HG03460 (cell line): ENCODE results near the gene CRKL.

Experiments
- ATAC-seq: cut with Tn5 transposase; IDR thresholded peaks from one replicate; pipeline ENCODE4 v1.9.1; 2021; ENCODE audit not compliant: unreplicated experiment

The CRKL gene

DNA sequence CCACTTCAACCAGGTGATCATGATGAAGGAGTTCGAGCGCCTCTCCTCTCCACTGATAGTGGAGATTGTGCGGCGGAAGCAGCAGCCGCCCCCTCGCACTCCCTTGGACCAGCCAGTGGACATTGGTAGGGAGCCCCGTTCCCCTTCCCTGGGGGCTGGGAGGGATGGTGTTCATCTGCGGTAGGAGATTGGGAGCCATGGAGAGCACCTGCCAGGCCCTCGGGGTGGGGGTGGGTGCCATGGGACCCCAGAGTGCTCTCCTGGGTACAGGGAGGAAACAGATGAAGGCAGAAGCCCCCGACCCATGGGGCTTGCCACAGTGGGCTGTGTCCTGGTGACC is 77.7 kb downstream of the CRKL start:
- ATAC-seq: no peak

DNA sequence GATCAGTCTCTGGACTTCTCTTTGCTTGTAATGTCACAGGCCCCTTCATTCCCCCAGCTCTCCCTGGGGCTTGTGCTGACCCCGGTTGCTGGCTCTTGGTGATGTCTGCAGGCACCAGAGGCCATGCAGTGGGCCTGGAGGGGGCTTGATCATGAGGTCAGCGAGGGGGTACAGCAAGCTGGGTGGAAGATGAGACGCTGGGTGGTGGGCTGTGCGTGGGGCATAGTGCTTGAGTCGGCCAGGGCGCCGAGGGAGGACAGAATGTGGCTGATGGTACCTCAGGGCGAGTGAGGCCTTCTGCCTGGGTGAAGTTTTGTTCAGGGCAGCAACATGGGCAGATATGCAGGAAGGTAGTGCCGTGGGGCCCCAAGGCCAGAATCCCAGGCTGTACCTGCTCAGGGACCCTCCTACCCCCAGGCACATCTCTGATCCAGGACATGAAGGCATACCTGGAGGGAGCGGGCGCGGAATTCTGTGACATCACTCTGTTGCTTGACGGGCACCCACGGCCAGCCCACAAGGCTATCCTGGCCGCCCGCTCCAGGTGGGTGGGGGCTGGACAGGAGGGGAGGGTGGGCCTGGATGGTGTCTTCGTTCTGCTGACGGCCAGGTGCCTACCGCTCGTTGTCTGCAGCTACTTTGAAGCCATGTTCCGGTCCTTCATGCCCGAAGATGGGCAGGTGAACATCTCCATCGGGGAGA is 78.3 kb downstream of the CRKL start:
- ATAC-seq: no peak

DNA sequence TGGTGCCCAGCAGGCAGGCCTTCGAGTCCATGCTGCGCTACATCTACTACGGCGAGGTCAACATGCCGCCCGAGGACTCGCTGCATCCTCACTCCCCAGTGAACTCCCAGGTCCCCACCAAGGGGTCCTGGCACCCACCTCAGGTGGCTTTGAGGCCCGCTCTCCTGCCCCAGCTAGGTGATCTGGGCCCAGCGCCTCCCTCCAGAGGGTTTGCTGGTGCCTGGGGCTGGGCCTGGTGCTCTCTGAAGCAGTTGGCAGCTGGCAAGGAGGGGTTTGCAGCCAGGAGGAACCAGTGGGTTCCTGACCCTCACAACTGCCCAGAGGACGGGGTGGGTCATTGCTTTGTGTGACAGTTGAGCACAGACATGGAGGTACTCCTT is 78.8 kb downstream of the CRKL start:
- no peak for ATAC-seq

- no peak for ATAC-seq
Observed at GRCh38 chr22:20996598-20997535, 79.7 kb downstream of the CRKL start.

DNA sequence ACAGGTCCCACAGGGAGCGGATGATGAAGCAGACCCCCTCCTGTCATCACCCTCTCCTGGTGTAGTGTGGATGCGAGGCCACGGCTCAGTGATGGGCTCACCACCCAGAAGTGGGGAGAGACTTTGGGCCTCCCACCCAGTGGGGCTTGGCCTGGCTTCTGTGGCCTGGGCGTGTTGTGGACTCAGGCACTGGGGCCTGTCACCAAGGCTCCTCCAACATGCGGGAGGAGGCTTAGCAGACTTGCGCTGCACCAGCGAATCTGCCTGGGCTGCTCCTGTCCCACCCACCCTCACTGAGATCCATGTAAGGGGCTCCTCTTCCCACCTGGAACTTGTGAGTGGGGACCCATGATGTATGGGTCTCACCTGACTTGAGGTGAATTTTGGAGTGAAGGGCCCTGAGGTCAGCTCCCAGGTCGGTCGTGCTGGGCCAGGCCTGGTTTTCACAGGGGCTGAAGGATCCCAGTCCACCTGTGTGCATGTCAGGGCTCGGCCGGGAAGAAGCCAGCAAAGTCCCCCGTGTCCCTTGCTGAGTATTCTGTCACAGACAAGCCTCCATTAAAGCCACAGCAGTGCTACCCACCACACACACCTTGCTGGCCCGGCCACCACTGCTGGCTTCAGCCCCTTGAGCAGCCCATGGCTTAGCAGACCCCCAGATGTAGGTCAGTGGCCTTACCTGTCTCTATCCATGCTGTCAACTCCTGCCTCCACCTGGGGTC is 80.5 kb downstream of the CRKL start:
- no peak for ATAC-seq

- no peak for ATAC-seq
Observed at GRCh38 chr22:20998411-20999336, 81.5 kb downstream of the CRKL start.

DNA sequence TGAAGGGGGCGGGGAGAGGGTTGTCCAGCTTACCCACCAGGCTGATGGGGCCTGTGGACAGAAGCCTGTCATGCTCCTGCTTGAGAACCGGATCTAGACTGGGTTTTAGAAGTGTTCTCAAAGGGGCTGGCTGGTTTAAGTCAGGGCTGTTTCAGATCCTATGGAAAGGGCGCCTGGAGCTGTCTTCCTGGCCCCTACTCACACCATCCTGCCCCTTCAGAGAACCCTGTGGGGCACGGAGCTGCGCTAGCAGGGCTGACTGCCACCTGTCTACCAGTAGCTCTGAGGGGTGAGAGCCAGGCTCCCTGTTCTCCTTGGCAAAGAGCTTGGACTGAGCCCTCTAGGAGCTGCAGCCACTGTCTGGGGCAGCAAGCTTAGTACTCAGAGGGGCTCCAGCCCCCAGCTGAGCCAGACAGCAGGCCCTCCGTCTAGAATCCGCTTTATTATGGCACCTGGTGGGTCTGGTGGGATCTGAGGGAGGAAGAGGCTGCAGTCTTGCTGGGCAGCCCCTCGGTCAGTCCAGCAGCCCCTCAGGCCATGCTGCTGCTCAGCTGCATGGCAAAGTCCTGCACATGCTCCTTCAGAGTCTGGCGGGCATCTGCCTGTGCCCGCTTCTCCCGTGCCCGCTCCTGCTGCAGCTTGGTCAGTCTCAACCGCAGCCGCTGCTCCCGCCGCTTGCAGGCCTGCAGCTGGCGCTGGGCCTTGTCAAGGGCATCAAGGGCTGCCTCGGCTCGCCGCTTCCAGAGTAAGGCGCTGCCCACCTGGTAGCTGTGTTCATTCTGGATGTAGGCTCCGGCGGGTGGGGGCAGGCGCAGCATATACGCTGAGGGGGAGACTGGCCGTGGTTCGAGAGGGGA is 82.4 kb downstream of the CRKL start:
- ATAC-seq: no peak

DNA sequence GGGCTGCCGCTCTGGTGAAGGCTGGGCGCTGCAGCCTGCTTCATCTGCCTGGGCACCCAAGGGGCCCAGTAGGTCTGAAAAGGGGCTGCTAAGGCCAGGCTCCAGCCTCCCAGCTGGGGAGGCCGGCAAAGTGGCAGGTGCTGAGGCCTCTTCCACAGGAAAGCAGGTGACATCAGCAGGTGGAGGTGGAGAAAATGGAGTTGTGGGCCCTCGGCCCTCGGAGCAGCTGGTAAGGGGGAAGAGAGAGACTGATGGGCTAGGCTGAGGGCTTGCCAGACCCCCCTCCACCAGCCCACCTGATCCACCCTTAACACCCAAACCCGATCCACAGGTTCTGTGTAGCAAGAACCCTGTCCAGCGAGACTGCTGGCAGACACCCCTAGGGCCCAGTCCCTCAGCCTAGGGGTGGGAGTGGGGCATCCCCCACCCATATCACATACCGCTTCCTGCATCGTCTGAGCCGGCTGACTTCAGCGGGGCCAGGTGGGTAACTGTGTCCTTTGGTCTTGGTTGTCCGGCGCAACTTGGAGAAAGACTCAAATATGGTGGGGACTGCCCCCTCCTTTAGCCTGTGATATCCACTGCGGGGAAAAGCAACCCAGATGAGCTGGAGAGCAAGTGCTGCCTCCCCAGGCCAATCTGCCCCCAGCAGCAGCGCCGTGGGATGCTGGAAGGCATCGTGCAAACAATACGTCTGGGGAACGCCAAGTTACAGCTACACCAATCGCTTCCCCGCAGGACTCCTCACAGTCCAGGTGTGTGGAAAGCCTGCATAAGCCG is 83.2 kb downstream of the CRKL start:
- no peak for ATAC-seq

GRCh38 chr22:21000987-21001600 is 83.9 kb downstream of the CRKL start:
- no peak for ATAC-seq

GRCh38 chr22:21001601-21002325 is 84.6 kb downstream of the CRKL start, which contains the start of gene THAP7:
Gene THAP7, minus strand, starts transcription at chr22:21002118. Its CDS starts 207 bp downstream, at chr22:21001911.
- peak; percentile 88 for ATAC-seq
